ENCODE results near the gene SALL2.

Gene SALL2

GRCh38 chr14:21494902-21495762 is 31.0 kb downstream of the SALL2 start:
- ChIA-PET POLR2A (interaction anchor here (0.6 to 1.6 kb wide), 2 partner anchors 39 to 66 kb away, joined by 3 read pairs; partner anchors contain the start of gene CHD8), CTCF (interaction anchor here (1.5 kb wide), 1 partner anchor 18 kb away, joined by 3 read pairs; the partner anchor contains the start of gene TOX4)
- Histone ChIP-seq H3K36me3 (ENCODE audit: control insufficient read depth in 2 of 2, insufficient read depth in 1 of 2, low read length in 2 of 2) (peaks cover 69 to 83% of the 10 kb centered on the region in 2 experiments), H3K9me3 (ENCODE audit: control insufficient read depth, insufficient read depth, low read depth, low read length) (no peaks in the 10 kb centered on the region), H3K27ac (ENCODE audit: extremely low read depth, low read depth, low read length) (no peak overlapping the region), H3K4me3 (ENCODE audit: low read depth, low read length) (no peak overlapping the region), H3K4me1 (ENCODE audit: control insufficient read depth, insufficient read depth, low read length) (no peaks in the 10 kb centered on the region)
- TF ChIP-seq ZNF621 (tag by site-specific recombination; IDR thresholded peaks at IDR 0.05): no peak
- TF ChIP-seq, protein P1, sequence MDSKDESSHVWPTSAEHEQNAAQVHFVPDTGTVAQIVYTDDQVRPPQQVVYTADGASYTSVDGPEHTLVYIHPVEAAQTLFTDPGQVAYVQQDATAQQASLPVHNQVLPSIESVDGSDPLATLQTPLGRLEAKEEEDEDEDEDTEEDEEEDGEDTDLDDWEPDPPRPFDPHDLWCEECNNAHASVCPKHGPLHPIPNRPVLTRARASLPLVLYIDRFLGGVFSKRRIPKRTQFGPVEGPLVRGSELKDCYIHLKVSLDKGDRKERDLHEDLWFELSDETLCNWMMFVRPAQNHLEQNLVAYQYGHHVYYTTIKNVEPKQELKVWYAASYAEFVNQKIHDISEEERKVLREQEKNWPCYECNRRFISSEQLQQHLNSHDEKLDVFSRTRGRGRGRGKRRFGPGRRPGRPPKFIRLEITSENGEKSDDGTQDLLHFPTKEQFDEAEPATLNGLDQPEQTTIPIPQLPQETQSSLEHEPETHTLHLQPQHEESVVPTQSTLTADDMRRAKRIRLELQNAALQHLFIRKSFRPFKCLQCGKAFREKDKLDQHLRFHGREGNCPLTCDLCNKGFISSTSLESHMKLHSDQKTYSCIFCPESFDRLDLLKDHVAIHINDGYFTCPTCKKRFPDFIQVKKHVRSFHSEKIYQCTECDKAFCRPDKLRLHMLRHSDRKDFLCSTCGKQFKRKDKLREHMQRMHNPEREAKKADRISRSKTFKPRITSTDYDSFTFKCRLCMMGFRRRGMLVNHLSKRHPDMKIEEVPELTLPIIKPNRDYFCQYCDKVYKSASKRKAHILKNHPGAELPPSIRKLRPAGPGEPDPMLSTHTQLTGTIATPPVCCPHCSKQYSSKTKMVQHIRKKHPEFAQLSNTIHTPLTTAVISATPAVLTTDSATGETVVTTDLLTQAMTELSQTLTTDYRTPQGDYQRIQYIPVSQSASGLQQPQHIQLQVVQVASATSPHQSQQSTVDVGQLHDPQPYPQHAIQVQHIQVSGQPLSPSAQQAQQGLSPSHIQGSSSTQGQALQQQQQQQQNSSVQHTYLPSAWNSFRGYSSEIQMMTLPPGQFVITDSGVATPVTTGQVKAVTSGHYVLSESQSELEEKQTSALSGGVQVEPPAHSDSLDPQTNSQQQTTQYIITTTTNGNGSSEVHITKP (tag by site-specific recombination; IDR thresholded peaks at IDR 0.05): no peak
- peak; percentile 30; the same call in 1 of the 2 replicates for TF ChIP-seq ZNF121 (tag by site-specific recombination; IDR thresholded peaks at IDR 0.05)
- no peak for TF ChIP-seq ZSCAN4 (tag by site-specific recombination; IDR thresholded peaks at IDR 0.05)
- no peak for TF ChIP-seq ZBTB48 (tag by site-specific recombination; IDR thresholded peaks at IDR 0.05)
- TF ChIP-seq SCRT1 (tag by site-specific recombination; IDR thresholded peaks at IDR 0.05; ENCODE audit: borderline replicate concordance): peak; percentile 56; the same call in 1 of the 2 replicates
- no peak for TF ChIP-seq BCL11A (tag by site-specific recombination; IDR thresholded peaks at IDR 0.05; ENCODE audit: low read depth)
- TF ChIP-seq ZBTB6 (tag by site-specific recombination; IDR thresholded peaks at IDR 0.05): no peak
- no peak for TF ChIP-seq TSHZ1 (tag by site-specific recombination; IDR thresholded peaks at IDR 0.05; ENCODE audit: borderline replicate concordance)
- no peak for TF ChIP-seq ZNF529 (tag by site-specific recombination; IDR thresholded peaks at IDR 0.05; ENCODE audit: insufficient replicate concordance)
- no peak for TF ChIP-seq ZBTB1 (tag by site-specific recombination; IDR thresholded peaks at IDR 0.05)
- TF ChIP-seq ZNF704 (tag by site-specific recombination; IDR thresholded peaks at IDR 0.05): no peak
- TF ChIP-seq, protein P2, sequence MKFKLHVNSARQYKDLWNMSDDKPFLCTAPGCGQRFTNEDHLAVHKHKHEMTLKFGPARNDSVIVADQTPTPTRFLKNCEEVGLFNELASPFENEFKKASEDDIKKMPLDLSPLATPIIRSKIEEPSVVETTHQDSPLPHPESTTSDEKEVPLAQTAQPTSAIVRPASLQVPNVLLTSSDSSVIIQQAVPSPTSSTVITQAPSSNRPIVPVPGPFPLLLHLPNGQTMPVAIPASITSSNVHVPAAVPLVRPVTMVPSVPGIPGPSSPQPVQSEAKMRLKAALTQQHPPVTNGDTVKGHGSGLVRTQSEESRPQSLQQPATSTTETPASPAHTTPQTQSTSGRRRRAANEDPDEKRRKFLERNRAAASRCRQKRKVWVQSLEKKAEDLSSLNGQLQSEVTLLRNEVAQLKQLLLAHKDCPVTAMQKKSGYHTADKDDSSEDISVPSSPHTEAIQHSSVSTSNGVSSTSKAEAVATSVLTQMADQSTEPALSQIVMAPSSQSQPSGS (tag by site-specific recombination; IDR thresholded peaks at IDR 0.05; ENCODE audit: low read depth): peak; percentile 63; the same call in 1 of the 2 replicates
- TF ChIP-seq ZNF366 (tag by site-specific recombination; conservative IDR thresholded peaks at IDR 0.05): no peak
- TF ChIP-seq ZEB2 (tag by site-specific recombination; IDR thresholded peaks at IDR 0.05): no peak
- peak; percentile 87 for TF ChIP-seq SCRT2 (tag by site-specific recombination; IDR thresholded peaks at IDR 0.05)
- TF ChIP-seq ZSCAN5A (tag by site-specific recombination; IDR thresholded peaks at IDR 0.05): no peak
- TF ChIP-seq ZNF792 (tag by site-specific recombination; IDR thresholded peaks at IDR 0.05): no peak
- no peak for TF ChIP-seq ZNF266 (tag by site-specific recombination; IDR thresholded peaks at IDR 0.05; ENCODE audit: low read depth)
- TF ChIP-seq ZNF223 (tag by site-specific recombination; IDR thresholded peaks at IDR 0.05): no peak
- TF ChIP-seq HOXC10 (CRISPR knock-in tag; IDR thresholded peaks at IDR 0.05): no peak
